WTC11 (cell line): ENCODE data around the gene KPNA3.

ENCODE experiments used
- ATF2 ChIP-seq: sonication (generic); formaldehyde crosslinking; IDR thresholded peaks from 2 replicates; pipeline ENCODE4 v1.8.1; 2022; ENCODE audit warnings: low read depth, missing genetic modification reagents, borderline replicate concordance
- ATF3 ChIP-seq: sonication (generic); formaldehyde crosslinking; conservative IDR thresholded peaks from 2 replicates; pipeline ENCODE4 v1.8.1; 2022; ENCODE audit warnings: mild to moderate bottlenecking, missing genetic modification reagents
- CDX4 ChIP-seq: fragments of 250-450 bp; sonication (Bioruptor Pico); IDR thresholded peaks from 2 replicates; pipeline ENCODE4 v1.9.0; 2021; ENCODE audit warnings: moderate library complexity, mild to moderate bottlenecking, inconsistent platforms, borderline replicate concordance
- CREB1 ChIP-seq: sonication (generic); formaldehyde crosslinking; IDR thresholded peaks from 2 replicates; pipeline ENCODE4 v1.8.0; 2023; ENCODE audit warnings: mild to moderate bottlenecking, missing genetic modification reagents
- CTCF ChIP-seq: fragments of 200-600 bp; IDR thresholded peaks from 2 replicates; pipeline ENCODE4 v1.8.0; 2022; ENCODE audit warnings: antibody characterized with exemption
- ETV6 ChIP-seq: sonication (generic); formaldehyde crosslinking; IDR thresholded peaks from 2 replicates; pipeline ENCODE4 v1.8.1; 2022; ENCODE audit warnings: mild to moderate bottlenecking, missing genetic modification reagents
- FOXK1 ChIP-seq: sonication (generic); formaldehyde crosslinking; IDR thresholded peaks from 2 replicates; pipeline ENCODE4 v1.8.0; 2022; ENCODE audit warnings: mild to moderate bottlenecking, moderate library complexity, missing genetic modification reagents
- KAT7 ChIP-seq: sonication (generic); formaldehyde crosslinking; IDR thresholded peaks from 2 replicates; pipeline ENCODE4 v1.8.1; 2023; ENCODE audit warnings: missing genetic modification reagents, mild to moderate bottlenecking, borderline replicate concordance
- MAX ChIP-seq: sonication (generic); formaldehyde crosslinking; IDR thresholded peaks from 2 replicates; pipeline ENCODE4 v1.8.0; 2022; ENCODE audit warnings: mild to moderate bottlenecking, missing genetic modification reagents
- NFE2L1 ChIP-seq: sonication (generic); formaldehyde crosslinking; IDR thresholded peaks from 2 replicates; pipeline ENCODE4 v1.8.1; 2023; ENCODE audit warnings: missing genetic modification reagents
- NR2C2 ChIP-seq: sonication (generic); formaldehyde crosslinking; IDR thresholded peaks from 2 replicates; pipeline ENCODE4 v1.8.0; 2022; ENCODE audit warnings: mild to moderate bottlenecking, missing genetic modification reagents
- USF1 ChIP-seq: sonication (generic); formaldehyde crosslinking; IDR thresholded peaks from 2 replicates; pipeline ENCODE4 v1.8.0; 2022; ENCODE audit warnings: mild to moderate bottlenecking, missing genetic modification reagents
- USF2 ChIP-seq: sonication (generic); formaldehyde crosslinking; IDR thresholded peaks from 2 replicates; pipeline ENCODE4 v1.8.1; 2023; ENCODE audit warnings: mild to moderate bottlenecking, missing genetic modification reagents, moderate library complexity

- TF ChIP-seq CTCF = no peak; the same call in 1 of the 2 replicates
- TF ChIP-seq KAT7 (CRISPR knock-in tag) = no peak
- TF ChIP-seq CREB1 (CRISPR knock-in tag) = no peak
- TF ChIP-seq NFE2L1 (CRISPR knock-in tag) = no peak
- TF ChIP-seq NR2C2 = no peak
- no peak for TF ChIP-seq USF2
- no peak for TF ChIP-seq MAX
- TF ChIP-seq ATF2 (CRISPR knock-in tag) = no peak
- no peak for TF ChIP-seq FOXK1 (CRISPR knock-in tag)
- TF ChIP-seq ETV6 = no peak
- TF ChIP-seq CDX4 (CRISPR knock-in tag) = no peak
- no peak for TF ChIP-seq USF1 (CRISPR knock-in tag)
- TF ChIP-seq ATF3 (CRISPR knock-in tag) = no peak
Observed at GRCh38 chr13:49652355-49653305, 139.9 kb downstream of the KPNA3 start.
